ENCODE data around the gene MED8.
A peak's percentile ranks its signal among the peaks of the same experiment; 100 is the strongest.
"Not testable (repeated sequence)": the region's sequence is repeated elsewhere in the genome, so short reads cannot be mapped to it uniquely, and the experiment has no call there.

MED8 gene

GRCh38 chr1:43377831-43378230 is 11.8 kb downstream of the MED8 start:
- TF ChIP-seq, protein P1, sequence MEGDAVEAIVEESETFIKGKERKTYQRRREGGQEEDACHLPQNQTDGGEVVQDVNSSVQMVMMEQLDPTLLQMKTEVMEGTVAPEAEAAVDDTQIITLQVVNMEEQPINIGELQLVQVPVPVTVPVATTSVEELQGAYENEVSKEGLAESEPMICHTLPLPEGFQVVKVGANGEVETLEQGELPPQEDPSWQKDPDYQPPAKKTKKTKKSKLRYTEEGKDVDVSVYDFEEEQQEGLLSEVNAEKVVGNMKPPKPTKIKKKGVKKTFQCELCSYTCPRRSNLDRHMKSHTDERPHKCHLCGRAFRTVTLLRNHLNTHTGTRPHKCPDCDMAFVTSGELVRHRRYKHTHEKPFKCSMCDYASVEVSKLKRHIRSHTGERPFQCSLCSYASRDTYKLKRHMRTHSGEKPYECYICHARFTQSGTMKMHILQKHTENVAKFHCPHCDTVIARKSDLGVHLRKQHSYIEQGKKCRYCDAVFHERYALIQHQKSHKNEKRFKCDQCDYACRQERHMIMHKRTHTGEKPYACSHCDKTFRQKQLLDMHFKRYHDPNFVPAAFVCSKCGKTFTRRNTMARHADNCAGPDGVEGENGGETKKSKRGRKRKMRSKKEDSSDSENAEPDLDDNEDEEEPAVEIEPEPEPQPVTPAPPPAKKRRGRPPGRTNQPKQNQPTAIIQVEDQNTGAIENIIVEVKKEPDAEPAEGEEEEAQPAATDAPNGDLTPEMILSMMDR (conservative IDR thresholded peaks at IDR 0.05; ENCODE audit: control insufficient read depth, insufficient read depth, low read depth, low read length) = no peak
- DNase-seq (ENCODE audit: low read depth) = no peak
- H3K4me3 ChIP-seq (ENCODE audit: control insufficient read depth, low read depth, low read length) = no peak overlapping the region

- TF ChIP-seq, protein P1 (conservative IDR thresholded peaks at IDR 0.05; ENCODE audit: control insufficient read depth, insufficient read depth, low read depth, low read length) = no peak
- no peak overlapping the region for H3K4me3 ChIP-seq (ENCODE audit: control insufficient read depth, low read depth, low read length)
- DNase-seq (ENCODE audit: low read depth) = no peak
Observed at GRCh38 chr1:43376723-43377235, 12.8 kb downstream of the MED8 start.

- DNase-seq (ENCODE audit: low read depth) = peak; percentile 90
- TF ChIP-seq, protein P1 (conservative IDR thresholded peaks at IDR 0.05; ENCODE audit: control insufficient read depth, insufficient read depth, low read depth, low read length) = no peak
- no peak overlapping the region for H3K4me3 ChIP-seq (ENCODE audit: control insufficient read depth, low read depth, low read length)
Observed at GRCh38 chr1:43373066-43373940, 16.3 kb downstream of the MED8 start.

GRCh38 chr1:43372172-43372571 is 17.4 kb downstream of the MED8 start:
- TF ChIP-seq, protein P1 (conservative IDR thresholded peaks at IDR 0.05; ENCODE audit: control insufficient read depth, insufficient read depth, low read depth, low read length) = no peak
- no peak overlapping the region for H3K4me3 ChIP-seq (ENCODE audit: control insufficient read depth, low read depth, low read length)
- no peak for DNase-seq (ENCODE audit: low read depth)

DNA sequence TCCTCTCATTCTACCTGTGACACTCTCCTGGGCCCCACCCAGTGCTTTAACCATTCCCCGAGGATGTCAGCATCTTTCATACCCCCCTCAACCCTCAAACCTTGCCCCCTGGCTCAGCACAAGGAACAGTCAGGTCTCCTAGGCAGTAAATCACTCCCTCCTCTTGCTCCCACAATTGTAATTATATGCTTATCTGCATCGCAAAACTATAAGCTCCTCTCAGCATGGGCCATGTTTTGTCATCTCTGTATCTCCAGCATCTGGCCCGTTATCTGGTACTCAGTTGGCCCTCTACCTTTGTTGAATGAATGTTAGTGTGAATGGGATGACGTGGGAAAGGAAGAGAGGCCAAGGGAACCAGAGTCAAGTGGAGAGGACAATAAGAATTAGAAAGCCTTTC is 19.0 kb downstream of the MED8 start:
- DNase-seq (ENCODE audit: low read depth) = no peak
- no peak overlapping the region for H3K4me3 ChIP-seq (ENCODE audit: control insufficient read depth, low read depth, low read length)
- TF ChIP-seq, protein P1 (conservative IDR thresholded peaks at IDR 0.05; ENCODE audit: control insufficient read depth, insufficient read depth, low read depth, low read length) = no peak

- DNase-seq (ENCODE audit: low read depth); H3K4me3 ChIP-seq (ENCODE audit: control insufficient read depth, low read depth, low read length): not testable (repeated sequence)
Observed at GRCh38 chr1:43369779-43370178, 19.8 kb downstream of the MED8 start.

DNA sequence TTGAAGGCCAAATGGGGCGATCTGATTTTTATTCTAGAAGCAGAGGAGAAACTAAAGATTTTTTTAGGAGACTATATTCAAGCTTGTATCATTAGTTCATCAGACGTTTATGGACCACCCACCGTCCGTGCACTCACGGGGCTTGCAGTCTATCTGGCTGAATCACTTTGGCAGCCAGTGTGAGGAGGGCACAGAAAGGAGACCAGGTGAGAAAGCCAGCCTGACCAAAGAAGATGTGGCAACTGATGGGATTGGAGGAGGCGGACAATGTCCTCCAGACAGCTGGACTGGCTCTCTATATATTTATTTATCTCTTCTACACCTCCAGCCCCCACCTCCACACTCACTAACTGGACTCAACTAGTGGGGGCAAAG is 21.0 kb downstream of the MED8 start:
- H3K4me3 ChIP-seq (ENCODE audit: control insufficient read depth, low read depth, low read length) = peak overlapping the region; percentile 66
- no peak for DNase-seq (ENCODE audit: low read depth)
- TF ChIP-seq, protein P1 (conservative IDR thresholded peaks at IDR 0.05; ENCODE audit: control insufficient read depth, insufficient read depth, low read depth, low read length) = no peak

Data from fibroblast of mammary gland (primary cell).